ENCODE results near the gene RFTN1. TPM values are rescaled to one million over a fixed set of nuclear protein-coding genes. Genes with fewer than 3 reads are reported as not detected.

RFTN1 gene
- total RNA-seq, result 19.3 and 20.7 TPM in 2 replicates

GRCh38 chr3:16513141-16514020 lies at the start of gene RFTN1:
TSS of gene RFTN1 (minus strand) at chr3:16513699. CDS start at chr3:16493869, 19,830 bp downstream.

Other genes starting within 250 kb of the RFTN1 start
- gene DPH3, start 248.8 kb downstream of the RFTN1 start, total RNA-seq, result 13.3 and 16.1 TPM in 2 replicates
- gene OXNAD1, start 248.5 kb downstream of the RFTN1 start, total RNA-seq, result 11.1 and 11.3 TPM in 2 replicates
- not detected in 2 replicates for gene DAZL, start 91.7 kb upstream of the RFTN1 start, total RNA-seq

Data from bronchus fibroblast of lung (primary cell).